Measurements from ENCODE around the gene GPR87. TPM values are rescaled to one million over a fixed set of nuclear protein-coding genes. Genes with fewer than 3 reads are reported as not detected.

The GPR87 gene, protein sequence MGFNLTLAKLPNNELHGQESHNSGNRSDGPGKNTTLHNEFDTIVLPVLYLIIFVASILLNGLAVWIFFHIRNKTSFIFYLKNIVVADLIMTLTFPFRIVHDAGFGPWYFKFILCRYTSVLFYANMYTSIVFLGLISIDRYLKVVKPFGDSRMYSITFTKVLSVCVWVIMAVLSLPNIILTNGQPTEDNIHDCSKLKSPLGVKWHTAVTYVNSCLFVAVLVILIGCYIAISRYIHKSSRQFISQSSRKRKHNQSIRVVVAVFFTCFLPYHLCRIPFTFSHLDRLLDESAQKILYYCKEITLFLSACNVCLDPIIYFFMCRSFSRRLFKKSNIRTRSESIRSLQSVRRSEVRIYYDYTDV
- total RNA-seq (2013) = not detected
- polyA plus RNA-seq = under 1 TPM in 1 of 3 donors, not detected in 2; 0.15 TPM
- polyA minus RNA-seq = not detected in 2 replicates
- 0 to 0.75 (median 0.07) reads per million in 11 experiments for total RNA-seq

DNA sequence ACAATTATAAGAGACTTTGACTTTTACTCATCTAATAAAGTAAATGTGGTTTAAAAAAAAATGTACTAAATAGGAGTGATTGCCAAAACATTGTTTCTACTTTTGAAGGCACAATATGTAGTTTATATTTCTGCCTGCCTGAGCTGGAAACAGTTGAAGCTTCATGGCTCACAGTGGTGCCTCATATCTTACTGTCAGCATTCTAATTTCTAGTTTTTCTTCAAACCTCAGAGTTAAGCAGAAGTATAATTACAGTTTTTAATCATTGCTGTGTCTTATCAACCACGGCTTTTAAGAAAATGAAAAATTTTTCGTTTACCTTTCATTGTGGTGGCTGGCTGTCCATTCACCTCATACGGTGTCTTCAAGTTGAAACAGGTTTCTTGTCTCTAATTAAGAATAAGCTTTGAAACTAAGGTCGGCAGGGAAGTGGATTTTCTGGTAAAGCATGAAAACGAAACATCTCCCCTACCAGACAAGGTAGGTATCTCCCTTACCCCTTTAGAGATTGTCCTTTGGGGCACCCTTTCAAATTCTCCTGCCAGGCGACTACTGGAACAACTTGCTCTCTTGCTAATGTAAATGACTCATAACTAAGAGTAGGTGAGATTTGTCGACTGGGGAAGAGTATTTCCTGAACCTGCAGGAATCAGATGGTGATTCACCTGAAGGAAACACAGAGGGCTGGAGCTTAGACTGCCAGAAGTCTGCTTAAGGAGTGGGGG lies at the start of gene GPR87:
TSS of gene GPR87 (minus strand) at position 554 of the 725 bp plus-strand sequence. CDS start 16,720 bp downstream, outside the sequence.
- H3K9me3 ChIP-seq (replicated peaks in 1 of 2; ENCODE audit: control insufficient read depth in 1 of 2, insufficient read depth in 1 of 2, low read length in 2 of 2) = no peaks in the 10 kb centered on the region
- no peak within 1 kb of the TSS for H3K4me2 ChIP-seq (replicated peaks; ENCODE audit: extremely low read depth, low read length, poor library complexity, severe bottlenecking)
- no peaks in the 10 kb centered on the region for H4K20me1 ChIP-seq (ENCODE audit: insufficient read depth, low read length)
- H3K4me1 ChIP-seq (ENCODE audit: control insufficient read depth in 1 of 2, insufficient read depth in 2 of 2, low read length in 2 of 2) = peaks cover 32 to 38% of the 10 kb centered on the region in 2 donors
- no peak within 1 kb of the TSS for H3K27ac ChIP-seq (ENCODE audit: low read depth in 1 of 2, low read length in 2 of 2)
- intact Hi-C loops (cut with micrococcal nuclease) = no loop called here
- no peaks in the 10 kb centered on the region for H3K79me2 ChIP-seq (ENCODE audit: insufficient read depth, low read length)
- no peak within 1 kb of the TSS for H3K9ac ChIP-seq (ENCODE audit: insufficient read depth, low read length, poor library complexity, severe bottlenecking)
- H3K27ac Mint-ChIP-seq = no peak within 1 kb of the TSS
- peaks cover 0 to 2% (median 0%) of the 10 kb centered on the region in 3 donors for H3K27me3 Mint-ChIP-seq (ENCODE audit: low read depth in 3 of 3)
- no CpG with 5 or more reads among the region's 7 CpGs for WGBS (ENCODE audit: insufficient coverage)
- TF ChIP-seq, protein P1, sequence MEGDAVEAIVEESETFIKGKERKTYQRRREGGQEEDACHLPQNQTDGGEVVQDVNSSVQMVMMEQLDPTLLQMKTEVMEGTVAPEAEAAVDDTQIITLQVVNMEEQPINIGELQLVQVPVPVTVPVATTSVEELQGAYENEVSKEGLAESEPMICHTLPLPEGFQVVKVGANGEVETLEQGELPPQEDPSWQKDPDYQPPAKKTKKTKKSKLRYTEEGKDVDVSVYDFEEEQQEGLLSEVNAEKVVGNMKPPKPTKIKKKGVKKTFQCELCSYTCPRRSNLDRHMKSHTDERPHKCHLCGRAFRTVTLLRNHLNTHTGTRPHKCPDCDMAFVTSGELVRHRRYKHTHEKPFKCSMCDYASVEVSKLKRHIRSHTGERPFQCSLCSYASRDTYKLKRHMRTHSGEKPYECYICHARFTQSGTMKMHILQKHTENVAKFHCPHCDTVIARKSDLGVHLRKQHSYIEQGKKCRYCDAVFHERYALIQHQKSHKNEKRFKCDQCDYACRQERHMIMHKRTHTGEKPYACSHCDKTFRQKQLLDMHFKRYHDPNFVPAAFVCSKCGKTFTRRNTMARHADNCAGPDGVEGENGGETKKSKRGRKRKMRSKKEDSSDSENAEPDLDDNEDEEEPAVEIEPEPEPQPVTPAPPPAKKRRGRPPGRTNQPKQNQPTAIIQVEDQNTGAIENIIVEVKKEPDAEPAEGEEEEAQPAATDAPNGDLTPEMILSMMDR (IDR thresholded peaks at IDR 0.05) = no peak
- H3K4me3 ChIP-seq (replicated peaks in 1 of 3; ENCODE audit: low read depth in 2 of 3, low read length in 3 of 3) = no peak within 1 kb of the TSS
- no peaks in the 10 kb centered on the region for H3K36me3 Mint-ChIP-seq
- no peak within 1 kb of the TSS for H2AFZ ChIP-seq (ENCODE audit: insufficient read depth, low read depth, low read length, poor library complexity, severe bottlenecking)
- no peaks in the 10 kb centered on the region for H3K36me3 ChIP-seq (replicated peaks in 1 of 2; ENCODE audit: control insufficient read depth in 1 of 2, insufficient read depth in 2 of 2, low read length in 2 of 2)
- no peak for DNase-seq
- H3K27me3 ChIP-seq (ENCODE audit: control insufficient read depth in 2 of 2, insufficient read depth in 2 of 2, low read length in 2 of 2) = no peaks in the 10 kb centered on the region
- peaks cover 37% of the 10 kb centered on the region for H3K4me1 Mint-ChIP-seq
- H3K9me3 Mint-ChIP-seq = no peaks in the 10 kb centered on the region
- no peak within 1 kb of the TSS for H3K4me3 Mint-ChIP-seq

DNA sequence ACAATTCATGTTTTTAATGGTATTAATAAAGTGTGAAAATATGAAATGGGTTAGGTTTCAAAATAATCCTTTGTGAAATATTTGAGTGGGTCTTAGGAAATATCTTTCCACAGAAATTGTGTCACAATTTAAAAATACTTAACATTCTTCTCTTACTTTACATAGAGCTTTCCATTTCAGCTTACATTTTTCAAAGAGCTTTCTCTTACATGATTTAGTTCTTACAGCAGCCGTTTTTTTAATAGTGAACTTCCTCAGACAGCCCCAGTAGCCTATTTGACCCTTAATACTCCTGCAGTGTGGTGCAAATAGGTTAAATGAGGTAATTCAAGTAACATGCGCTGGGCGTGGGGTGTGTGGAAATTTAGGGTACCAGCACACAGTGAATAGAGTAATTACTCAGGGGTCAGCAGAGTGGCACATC lies 46.1 kb upstream of the GPR87 start:
- H3K4me1 Mint-ChIP-seq = peaks cover 32% of the 10 kb centered on the region
- no peaks in the 10 kb centered on the region for H3K27me3 Mint-ChIP-seq (ENCODE audit: low read depth in 3 of 3)
- H3K36me3 Mint-ChIP-seq = no peaks in the 10 kb centered on the region
- H3K9me3 Mint-ChIP-seq = no peaks in the 10 kb centered on the region
- no peaks in the 10 kb centered on the region for H3K27me3 ChIP-seq (ENCODE audit: control insufficient read depth in 2 of 2, insufficient read depth in 2 of 2, low read length in 2 of 2)
- intact Hi-C loops (cut with micrococcal nuclease) = no loop called here
- peak; percentile 55 to 64 (median 55) for DNase-seq
- H3K9ac ChIP-seq (ENCODE audit: insufficient read depth, low read length, poor library complexity, severe bottlenecking) = no peak overlapping the region
- TF ChIP-seq, protein P1 (IDR thresholded peaks at IDR 0.05) = no peak
- H2AFZ ChIP-seq (ENCODE audit: insufficient read depth, low read depth, low read length, poor library complexity, severe bottlenecking) = peak overlapping the region; percentile 8
- H3K36me3 ChIP-seq (replicated peaks in 1 of 2; ENCODE audit: control insufficient read depth in 1 of 2, insufficient read depth in 2 of 2, low read length in 2 of 2) = no peaks in the 10 kb centered on the region
- no peaks in the 10 kb centered on the region for H3K79me2 ChIP-seq (ENCODE audit: insufficient read depth, low read length)
- peak overlapping the region; percentile 58 for H3K4me2 ChIP-seq (replicated peaks; ENCODE audit: extremely low read depth, low read length, poor library complexity, severe bottlenecking)
- H3K9me3 ChIP-seq (replicated peaks in 1 of 2; ENCODE audit: control insufficient read depth in 1 of 2, insufficient read depth in 1 of 2, low read length in 2 of 2) = no peaks in the 10 kb centered on the region
- no CpG with 5 or more reads among the region's 3 CpGs for WGBS (ENCODE audit: insufficient coverage)
- peak overlapping the region; percentile 10 to 64 for H3K27ac ChIP-seq (ENCODE audit: low read depth in 1 of 2, low read length in 2 of 2)
- H3K4me3 Mint-ChIP-seq = peak overlapping the region; percentile 9 to 62
- H4K20me1 ChIP-seq (ENCODE audit: insufficient read depth, low read length) = no peaks in the 10 kb centered on the region
- H3K27ac Mint-ChIP-seq = peak overlapping the region; percentile 72 to 92 (median 85)
- peak overlapping the region in 1 of 3 experiments; percentile 35 for H3K4me3 ChIP-seq (replicated peaks in 1 of 3; ENCODE audit: low read depth in 2 of 3, low read length in 3 of 3)
- H3K4me1 ChIP-seq (ENCODE audit: control insufficient read depth in 1 of 2, insufficient read depth in 2 of 2, low read length in 2 of 2) = peaks cover 29% of the 10 kb centered on the region in 2 donors
